Heart left ventricle (tissue), 13 donors: ENCODE measurements around the gene AGER.

Experiments used
- CTCF ChIP-seq, 12 donors: fragments of 200-600 bp; sonication (generic) in 4 of 12; IDR thresholded peaks; one replicate each; pipeline versions ENCODE4 v1.5.0 to v1.8.0; 2018 to 2022; ENCODE audit warnings: antibody characterized with exemption in 12 of 12, mild to moderate bottlenecking in 5 of 12
- POLR2A ChIP-seq, 2 donors: fragments of 450-650 bp; IDR thresholded peaks; one replicate each; pipeline ENCODE4 v1.6.1; 2017; ENCODE audit warnings: antibody characterized with exemption in 2 of 2, mild to moderate bottlenecking in 2 of 2, moderate library complexity in 2 of 2
- donor health status: ischemic (EF 13 %, LVEDD 7.1; RV severe dilation, severe dysfunction).
- donor health status: DM: no; HTN: yes; CAD: no.
- donor health status: DM: no; HTN: no; CAD: no.
- donor health status: ischemic (EF 25% LVEDD 6.9; RV normal size, moderate dysfunction).
- donor health status: ischemic (EF 25% LVEDD 5.7; RV mildly dilated, moderate dysfunction).
- donor health status: ischemic (EF 35%, LVEDD 5.7; RV mildly dilated, moderate dysfunction).
- donor health status: nonischemic (EF 11% LVEDD 7.7; RV severe dilation, severe dysfunction).
- donor health status: DM: yes; HTN: yes; CAD: no.
- donor health status: PGD.
- donor health status: ischemic (EF 29% LVEDD 5.4; RV normal size, mild dysfunction).
- donor health status: nonischemic (EF 23%, LVEDD 6.1; RV moderate dilation, normal function).

- TF ChIP-seq POLR2A (IDR thresholded peaks at IDR 0.05) (no peak), CTCF (IDR thresholded peaks at IDR 0.05) (no peak)
Observed at GRCh38 chr6:32164295-32164694, 19.8 kb downstream of the AGER start, which contains the start of gene EGFL8.
